Activated CD4-positive, alpha-beta memory T cell treated with anti-CD3 and anti-CD28 coated beads for 36 hours (primary cell): ENCODE data around the gene SH3BGRL. TPM values are rescaled to one million over a fixed set of nuclear protein-coding genes. Genes with fewer than 3 reads are reported as not detected.

Experiments
- CTCF ChIA-PET: fragments of 350-600 bp; sonication (Branson Sonifier 250); formaldehyde crosslinking; loops from one replicate; lab custom pipeline; 2021; ENCODE audit warnings: antibody characterized with exemption, inconsistent platforms; lab: Charles Lee
- POLR2A ChIA-PET: fragments of 350-600 bp; sonication (Branson Sonifier 250); formaldehyde crosslinking; loops from one replicate; lab custom pipeline; 2021; ENCODE audit warnings: antibody characterized with exemption; lab: Charles Lee
- DNase-seq: peaks from one replicate; pipeline ENCODE4 v3.0.0-alpha.2; 2020
- H3K27ac Mint-ChIP-seq: one replicate; pipeline ENCODE4 v1.8.0; 2021; ENCODE audit warnings: mixed read lengths
- H3K27me3 Mint-ChIP-seq: one replicate; pipeline ENCODE4 v1.8.0; 2021; ENCODE audit warnings: mixed read lengths
- H3K36me3 Mint-ChIP-seq: one replicate; pipeline ENCODE4 v1.8.0; 2021; ENCODE audit warnings: mixed read lengths
- H3K4me1 Mint-ChIP-seq: one replicate; pipeline ENCODE4 v1.8.0; 2021; ENCODE audit warnings: low read depth, mixed read lengths
- H3K4me3 Mint-ChIP-seq: one replicate; pipeline ENCODE4 v1.8.0; 2021; ENCODE audit warnings: mild to moderate bottlenecking, mixed read lengths
- H3K9me3 Mint-ChIP-seq: one replicate; pipeline ENCODE4 v1.8.0; 2021; ENCODE audit warnings: mixed read lengths
- intact Hi-C: fragments of 100-400 bp; cut with micrococcal nuclease; formaldehyde crosslinking; loops from one replicate; pipeline ENCODE4 v1.15.1; 2023
- total RNA-seq, 2 experiments: library from RNA; stranded (reverse); gene quantifications; one replicate each; pipeline ENCODE4 v1.2.3, GENCODE V29; 2021

SH3BGRL gene
- total RNA-seq, 2 experiments from 2014 or later = 39.1 to 41.9 TPM

DNA sequence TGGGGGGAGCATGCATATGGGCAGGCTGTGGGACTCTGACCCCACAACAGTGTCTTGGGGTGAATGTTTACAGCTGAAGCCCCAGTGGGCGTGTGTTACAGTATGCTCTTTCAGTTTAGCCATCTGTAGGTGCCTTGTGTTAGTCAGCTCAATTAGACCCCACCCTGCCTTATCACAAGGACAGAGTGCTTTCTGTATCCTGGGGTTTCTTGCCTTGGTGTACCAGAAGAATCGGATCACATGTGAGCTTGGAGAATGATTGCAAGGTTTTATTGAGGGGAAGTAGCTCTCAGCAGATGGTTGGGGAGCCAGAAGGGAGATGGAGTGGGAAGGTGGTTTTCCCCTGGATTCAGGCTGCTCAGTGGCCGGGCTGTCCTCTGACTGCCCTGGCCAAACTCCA is 27.3 kb downstream of the SH3BGRL start:
- Mint-ChIP-seq H3K9me3 (no peaks in the 10 kb centered on the region), H3K27ac (no peak overlapping the region), H3K36me3 (peaks cover 3% of the 10 kb centered on the region), H3K4me3 (no peak overlapping the region), H3K27me3 (no peaks in the 10 kb centered on the region), H3K4me1 (peaks cover 22% of the 10 kb centered on the region)
- intact Hi-C loops = no loop called here
- POLR2A ChIA-PET = no interaction called here
- CTCF ChIA-PET = interaction anchor here (1.0 kb wide), 1 partner anchor 27 kb away, joined by 3 read pairs; no protein-coding TSS in a partner anchor
- DNase-seq = no peak

DNA sequence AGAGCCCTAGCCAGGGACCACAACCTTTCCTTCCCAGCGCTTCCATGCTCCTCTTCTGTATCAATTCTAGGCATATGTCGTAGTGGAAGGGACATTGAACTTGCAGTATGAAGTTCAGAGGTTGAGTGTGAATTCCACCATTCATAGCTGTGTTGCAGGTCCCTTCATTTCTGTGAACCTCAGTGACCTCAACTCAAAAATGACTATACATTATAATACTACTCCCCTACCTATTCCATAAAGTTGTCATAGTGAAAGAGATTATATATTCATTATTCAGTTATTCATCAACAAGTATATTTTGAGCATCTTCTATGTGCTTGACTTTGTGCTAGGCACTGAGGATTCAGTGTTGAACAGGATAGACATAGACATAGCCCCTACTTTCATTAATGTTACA is 28.0 kb downstream of the SH3BGRL start:
- Mint-ChIP-seq H3K4me1 (peaks cover 22% of the 10 kb centered on the region), H3K27me3 (no peaks in the 10 kb centered on the region), H3K4me3 (no peak overlapping the region), H3K27ac (no peak overlapping the region), H3K36me3 (peaks cover 3% of the 10 kb centered on the region), H3K9me3 (no peaks in the 10 kb centered on the region)
- ChIA-PET CTCF (no interaction called here), POLR2A (no interaction called here)
- no peak for DNase-seq
- intact Hi-C loops = no loop called here

DNA sequence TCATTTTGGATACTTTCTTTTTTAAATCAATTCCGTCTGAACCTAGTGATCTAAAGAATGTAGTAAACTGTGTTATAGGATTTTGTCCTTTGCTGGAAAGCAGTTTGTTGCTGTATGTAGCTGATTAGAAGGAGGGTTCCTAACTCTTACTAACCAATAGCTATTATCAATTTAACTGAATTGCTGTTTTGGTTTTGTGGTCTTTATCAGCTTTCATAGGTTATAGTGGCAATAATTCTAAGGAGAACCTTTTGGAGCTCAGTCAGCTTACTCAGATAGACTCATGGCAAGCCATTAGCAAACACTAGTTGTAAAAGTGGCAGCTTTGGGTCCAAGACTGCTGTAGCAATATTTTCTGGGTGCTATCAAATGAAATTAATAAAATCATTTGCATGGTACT is 29.6 kb downstream of the SH3BGRL start:
- no peaks in the 10 kb centered on the region for H3K9me3 Mint-ChIP-seq

DNA sequence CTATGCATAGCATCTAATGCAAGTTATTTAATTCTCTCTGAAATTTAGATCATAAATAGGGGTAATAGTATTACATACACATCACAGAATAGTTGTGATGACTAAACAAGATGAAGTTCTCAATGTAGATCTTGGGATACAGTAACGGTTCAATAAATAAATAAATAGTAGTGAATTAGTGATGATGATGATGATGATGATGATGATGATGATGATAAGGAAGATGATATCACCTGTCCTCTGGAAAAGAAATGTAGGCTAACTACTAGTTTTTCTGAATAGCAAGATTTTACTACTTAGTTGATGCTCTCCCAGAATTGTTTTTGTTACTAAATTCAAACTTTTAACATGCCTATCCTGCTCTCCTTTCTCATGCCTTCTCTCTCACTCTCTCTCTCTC is 30.3 kb downstream of the SH3BGRL start:
- no peak overlapping the region for H3K27ac Mint-ChIP-seq
- CTCF ChIA-PET = no interaction called here
- no peak overlapping the region for H3K4me3 Mint-ChIP-seq
- intact Hi-C loops = no loop called here
- POLR2A ChIA-PET = no interaction called here
- H3K9me3 Mint-ChIP-seq = no peaks in the 10 kb centered on the region
- H3K4me1 Mint-ChIP-seq = peaks cover 22% of the 10 kb centered on the region
- no peak for DNase-seq
- H3K27me3 Mint-ChIP-seq = no peaks in the 10 kb centered on the region
- peaks cover 13% of the 10 kb centered on the region for H3K36me3 Mint-ChIP-seq

More for the DNA sequence above, 29.6 kb downstream of the SH3BGRL start:
- POLR2A ChIA-PET = no interaction called here
- Mint-ChIP-seq H3K27ac (no peak overlapping the region), H3K27me3 (no peaks in the 10 kb centered on the region), H3K4me1 (peaks cover 22% of the 10 kb centered on the region), H3K36me3 (peaks cover 6% of the 10 kb centered on the region), H3K4me3 (no peak overlapping the region)
- intact Hi-C loops = no loop called here
- CTCF ChIA-PET = no interaction called here
- DNase-seq = no peak

DNA sequence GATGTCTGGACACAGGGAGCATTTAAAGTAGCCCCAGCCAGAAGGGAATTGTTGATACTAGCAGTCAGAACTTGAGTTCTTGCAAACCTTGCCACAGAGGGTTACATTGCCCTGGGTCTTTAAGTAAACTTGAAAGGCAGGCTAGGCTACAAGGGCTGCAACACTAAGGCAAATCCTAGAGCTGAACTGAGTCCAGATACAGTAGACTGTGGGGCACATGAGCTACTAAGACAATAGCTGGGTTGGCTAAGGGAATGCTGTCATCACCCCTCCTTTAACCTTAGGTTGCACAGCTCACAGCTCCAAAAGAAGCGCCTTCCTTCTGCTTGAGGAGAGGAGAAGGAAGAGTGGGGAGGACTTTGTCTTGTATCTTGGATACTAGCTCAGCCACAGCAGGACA is 35.6 kb downstream of the SH3BGRL start:
- ChIA-PET CTCF (no interaction called here), POLR2A (no interaction called here)
- Mint-ChIP-seq H3K27me3 (no peaks in the 10 kb centered on the region), H3K27ac (no peak overlapping the region), H3K36me3 (peaks cover 39% of the 10 kb centered on the region), H3K4me3 (no peak overlapping the region), H3K9me3 (peaks cover 10% of the 10 kb centered on the region), H3K4me1 (peaks cover 4% of the 10 kb centered on the region)
- no peak for DNase-seq
- intact Hi-C loops = no loop called here

DNA sequence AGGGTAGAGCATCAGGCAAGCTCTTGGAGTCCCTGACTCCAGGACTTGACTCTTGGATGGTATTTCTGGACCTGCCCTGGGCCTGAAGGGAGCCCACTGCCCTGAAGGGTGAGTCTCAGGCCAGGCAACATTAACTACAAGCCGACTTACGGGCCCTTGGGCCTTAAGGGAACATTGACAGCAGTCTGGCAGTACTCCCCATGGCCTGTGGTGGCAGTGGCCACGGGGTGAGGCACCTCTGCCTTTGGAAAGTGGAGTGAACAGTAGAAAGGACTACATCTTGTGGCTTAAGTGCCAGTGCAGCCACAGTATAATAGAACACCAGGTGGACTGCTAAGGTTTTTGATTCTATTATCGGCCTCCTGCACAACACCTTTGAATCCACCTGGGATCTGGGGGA is 36.3 kb downstream of the SH3BGRL start:
- H3K9me3 Mint-ChIP-seq = peaks cover 10% of the 10 kb centered on the region
- ChIA-PET CTCF (no interaction called here), POLR2A (no interaction called here)
- no peak for DNase-seq
- H3K4me3 Mint-ChIP-seq = no peak overlapping the region
- peaks cover 41% of the 10 kb centered on the region for H3K36me3 Mint-ChIP-seq
- H3K4me1 Mint-ChIP-seq = peaks cover 2% of the 10 kb centered on the region
- intact Hi-C loops = no loop called here
- H3K27me3 Mint-ChIP-seq = no peaks in the 10 kb centered on the region
- no peak overlapping the region for H3K27ac Mint-ChIP-seq

DNA sequence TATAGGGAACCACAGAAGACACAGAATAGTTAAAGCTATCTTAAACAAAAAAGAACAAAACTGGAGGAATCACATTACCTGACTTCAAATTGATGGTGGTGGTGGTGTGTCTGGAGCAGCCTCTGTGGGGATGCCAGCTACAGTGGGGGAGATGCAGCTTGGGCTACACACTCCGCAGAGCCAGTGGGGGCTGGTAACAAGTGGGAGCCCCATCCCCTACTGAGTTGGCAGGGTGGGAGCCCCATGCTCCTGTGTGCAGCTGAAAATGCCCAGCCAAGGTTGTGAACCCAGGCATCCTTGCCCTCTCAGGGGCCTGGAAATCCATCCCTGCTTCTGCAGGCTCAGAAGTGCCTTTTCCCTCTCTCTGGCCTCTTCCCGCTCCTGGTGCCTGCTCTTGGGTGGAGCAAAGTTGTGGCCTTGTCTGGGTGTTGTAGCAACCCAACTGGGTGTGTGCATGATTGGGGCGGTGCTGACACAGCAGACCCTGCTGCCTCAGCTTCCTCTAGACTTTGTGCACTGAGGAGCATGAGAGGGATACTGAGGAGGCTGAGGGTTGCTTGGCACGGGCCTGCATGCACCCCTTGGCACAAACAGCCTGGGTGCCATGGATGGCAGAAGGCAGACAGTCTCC is 38.9 kb downstream of the SH3BGRL start:
- ChIA-PET POLR2A (no interaction called here), CTCF (no interaction called here)
- Mint-ChIP-seq H3K4me1 (no peaks in the 10 kb centered on the region), H3K9me3 (peaks cover 10% of the 10 kb centered on the region), H3K27me3 (no peaks in the 10 kb centered on the region), H3K36me3 (peaks cover 39% of the 10 kb centered on the region), H3K27ac (no peak overlapping the region), H3K4me3 (no peak overlapping the region)
- DNase-seq = no peak
- intact Hi-C loops = no loop called here

DNA sequence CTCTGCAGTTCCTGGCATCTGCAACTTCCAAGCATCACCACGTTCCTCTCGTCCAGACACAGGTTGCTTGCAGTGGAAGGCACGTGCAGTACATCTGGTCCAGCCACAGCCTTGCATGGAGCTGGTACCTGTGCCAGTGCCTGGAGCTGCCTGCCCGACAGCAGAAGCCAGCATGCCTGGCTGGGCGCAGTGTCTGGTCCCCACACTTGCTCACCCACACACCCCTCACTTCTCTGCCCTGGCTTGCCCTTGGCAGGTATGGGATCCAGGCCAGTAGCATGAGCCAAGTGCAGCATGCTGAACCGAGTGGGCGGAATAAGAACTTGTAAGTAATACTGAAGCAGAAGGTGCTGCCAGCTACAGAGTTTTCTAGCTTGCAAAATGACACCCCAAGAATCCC is 39.9 kb downstream of the SH3BGRL start:
- H3K36me3 Mint-ChIP-seq = peaks cover 35% of the 10 kb centered on the region
- POLR2A ChIA-PET = no interaction called here
- no peak overlapping the region for H3K27ac Mint-ChIP-seq

DNA sequence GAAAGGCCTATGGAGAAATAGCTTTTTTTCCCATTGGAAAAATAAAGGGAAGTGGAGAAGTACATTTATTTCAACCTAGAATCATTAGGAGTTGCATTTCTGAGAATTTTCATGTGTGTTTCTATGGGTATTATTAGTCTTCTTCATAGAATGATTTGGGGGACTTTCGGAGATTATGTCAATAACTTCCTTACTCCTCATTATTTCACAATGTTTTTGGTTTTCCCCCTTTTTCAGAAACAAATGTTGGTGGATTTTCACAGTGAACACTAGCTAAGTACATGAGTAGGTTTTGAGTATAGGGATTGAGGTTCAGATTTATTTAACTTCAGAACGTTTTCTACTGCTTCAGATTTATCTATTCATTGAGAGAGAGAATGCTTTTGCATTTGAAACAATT is 54.0 kb downstream of the SH3BGRL start:
- intact Hi-C loops = no loop called here
- ChIA-PET CTCF (no interaction called here), POLR2A (no interaction called here)
- Mint-ChIP-seq H3K9me3 (no peaks in the 10 kb centered on the region), H3K36me3 (no peaks in the 10 kb centered on the region), H3K27me3 (no peaks in the 10 kb centered on the region), H3K4me3 (no peak overlapping the region), H3K4me1 (peaks cover 19% of the 10 kb centered on the region), H3K27ac (no peak overlapping the region)
- no peak for DNase-seq

More for the DNA sequence above, 39.9 kb downstream of the SH3BGRL start:
- Mint-ChIP-seq H3K4me3 (no peak overlapping the region), H3K27me3 (no peaks in the 10 kb centered on the region), H3K9me3 (peaks cover 10% of the 10 kb centered on the region), H3K4me1 (no peaks in the 10 kb centered on the region)
- intact Hi-C loops = no loop called here
- no peak for DNase-seq
- CTCF ChIA-PET = no interaction called here

DNA sequence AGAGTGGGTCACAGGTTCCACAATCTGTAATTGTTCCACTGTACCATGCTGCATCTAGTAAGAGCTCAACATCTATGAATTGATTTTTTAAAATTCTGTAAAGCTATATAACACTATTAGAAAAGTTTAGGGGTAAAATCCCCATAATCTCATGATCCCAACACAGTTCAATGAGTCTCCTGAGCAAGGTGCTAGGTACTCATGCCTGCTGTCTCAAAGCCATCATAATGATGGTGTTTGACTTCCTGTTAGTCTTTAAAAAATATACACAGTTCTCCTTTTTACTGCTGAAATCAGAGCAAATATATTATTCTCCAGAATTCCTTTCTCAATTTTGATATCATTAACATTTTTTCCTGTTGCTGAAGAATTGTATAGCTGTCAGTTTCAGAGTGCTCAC is 55.9 kb downstream of the SH3BGRL start:
- intact Hi-C loops = loop anchor here (2.0 kb wide), 1 partner anchor 55 kb away; the partner anchor contains the start of gene SH3BGRL
- H3K4me1 Mint-ChIP-seq = peaks cover 20% of the 10 kb centered on the region
- H3K27me3 Mint-ChIP-seq = no peaks in the 10 kb centered on the region
- H3K27ac Mint-ChIP-seq = no peak overlapping the region
- H3K4me3 Mint-ChIP-seq = no peak overlapping the region
- ChIA-PET POLR2A (no interaction called here), CTCF (no interaction called here)
- no peaks in the 10 kb centered on the region for H3K9me3 Mint-ChIP-seq
- H3K36me3 Mint-ChIP-seq = no peaks in the 10 kb centered on the region
- no peak for DNase-seq

DNA sequence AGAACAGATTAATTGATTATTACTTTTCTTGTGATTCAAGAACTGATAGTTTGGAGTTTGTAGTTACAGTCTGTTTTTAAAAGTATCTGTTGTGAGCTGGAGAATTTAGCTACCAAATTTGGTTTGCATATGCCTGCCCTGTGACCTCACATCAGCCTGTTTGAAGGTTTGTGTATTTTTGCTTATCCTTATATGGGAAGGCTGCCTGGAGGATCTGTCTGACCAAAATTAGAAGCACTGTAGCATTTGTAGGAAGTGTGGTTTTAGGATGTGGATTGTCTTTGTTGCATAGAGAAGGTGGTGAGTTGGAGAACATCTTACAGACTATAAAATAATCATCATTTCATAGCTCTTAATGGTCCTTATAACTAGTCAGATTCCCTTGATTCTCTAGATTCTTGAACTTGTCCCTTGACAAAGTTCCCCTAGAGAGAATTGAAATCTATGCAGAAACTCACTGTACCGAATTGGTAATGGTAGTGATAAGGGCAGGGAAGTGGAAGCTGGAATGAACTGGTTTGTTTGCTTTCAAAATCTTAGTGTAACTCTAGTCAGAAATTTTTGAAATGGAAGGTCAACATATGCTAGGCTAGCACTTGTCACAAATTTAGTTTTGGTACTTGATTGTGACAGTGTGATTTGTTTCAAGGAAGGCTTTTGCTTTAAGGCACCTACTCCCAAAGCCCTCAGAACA is 57.3 kb downstream of the SH3BGRL start:
- POLR2A ChIA-PET = no interaction called here
- H3K27me3 Mint-ChIP-seq = no peaks in the 10 kb centered on the region
- CTCF ChIA-PET = no interaction called here
- no peak overlapping the region for H3K27ac Mint-ChIP-seq
- H3K36me3 Mint-ChIP-seq = no peaks in the 10 kb centered on the region
- no peak overlapping the region for H3K4me3 Mint-ChIP-seq
- H3K9me3 Mint-ChIP-seq = no peaks in the 10 kb centered on the region
- DNase-seq = no peak
- intact Hi-C loops = loop anchor here (1.0 to 2.0 kb wide), 2 partner anchors 9 to 56 kb away; partner anchors contain the start of gene SH3BGRL
- H3K4me1 Mint-ChIP-seq = peaks cover 17% of the 10 kb centered on the region

DNA sequence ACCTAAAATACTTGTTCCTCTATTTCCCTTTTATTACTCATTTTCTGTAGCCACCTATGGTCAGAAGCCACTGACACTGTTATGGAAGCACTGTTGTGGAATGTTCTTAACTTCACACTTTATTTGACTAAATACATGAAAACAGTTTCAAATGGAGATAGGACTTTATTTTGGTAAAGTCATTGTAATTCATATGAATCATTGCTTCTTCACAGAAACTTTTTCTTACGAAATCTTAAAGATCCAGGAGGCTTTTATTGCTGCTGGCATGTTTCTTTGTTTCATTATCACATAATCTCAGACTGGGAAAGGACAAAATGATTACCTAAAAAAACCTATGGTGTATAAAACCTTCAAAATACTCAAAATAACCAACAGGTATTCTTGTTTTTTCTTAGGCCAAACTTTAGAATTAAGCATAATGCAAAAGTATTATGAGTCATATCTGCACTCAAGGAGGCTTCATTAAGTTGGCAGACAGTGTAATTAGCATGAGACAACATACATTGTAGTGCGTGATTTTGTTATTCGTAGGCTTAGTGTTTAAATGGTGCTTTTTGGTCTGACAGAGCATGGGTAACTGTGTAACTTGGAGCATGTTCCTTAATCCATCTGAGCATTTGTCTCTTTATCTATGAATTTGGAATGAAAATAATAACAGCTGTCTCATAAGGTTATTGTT is 58.0 kb downstream of the SH3BGRL start:
- POLR2A ChIA-PET = no interaction called here
- H3K4me1 Mint-ChIP-seq = peaks cover 17% of the 10 kb centered on the region
- no peak overlapping the region for H3K4me3 Mint-ChIP-seq
- CTCF ChIA-PET = no interaction called here
- H3K9me3 Mint-ChIP-seq = no peaks in the 10 kb centered on the region
- H3K27me3 Mint-ChIP-seq = no peaks in the 10 kb centered on the region
- no peak overlapping the region for H3K27ac Mint-ChIP-seq
- DNase-seq = no peak
- no peaks in the 10 kb centered on the region for H3K36me3 Mint-ChIP-seq
- intact Hi-C loops = loop anchor here (1.0 to 2.0 kb wide), 2 partner anchors 8 to 57 kb away; partner anchors contain the start of gene SH3BGRL
